LoVo (cell line): Measurements from ENCODE around the gene ARL4D.
"Not testable (repeated sequence)": the region's sequence is repeated elsewhere in the genome, so short reads cannot be mapped to it uniquely, and the experiment has no call there.

Source experiments
- DNase-seq: peaks from one replicate; pipeline ENCODE4 v3.0.0-alpha.2; 2016; ENCODE audit warnings: low spot score

Gene ARL4D

GRCh38 chr17:43395165-43395564 is 3.6 kb upstream of the ARL4D start:
- DNase-seq = no peak

GRCh38 chr17:43396491-43397060 is 2.2 kb upstream of the ARL4D start:
- no peak for DNase-seq

- no peak for DNase-seq
Observed at GRCh38 chr17:43399839-43400328, 1.1 kb downstream of the ARL4D start.

GRCh38 chr17:43400943-43401717 is 2.3 kb downstream of the ARL4D start:
- no peak for DNase-seq

- DNase-seq = no peak
Observed at GRCh38 chr17:43402078-43402477, 3.3 kb downstream of the ARL4D start.

GRCh38 chr17:43402567-43402966 is 3.8 kb downstream of the ARL4D start:
- no peak for DNase-seq

GRCh38 chr17:43403846-43404245 is 5.1 kb downstream of the ARL4D start:
- DNase-seq = no peak

GRCh38 chr17:43405861-43406260 is 7.1 kb downstream of the ARL4D start:
- DNase-seq = no peak

- no peak for DNase-seq
Observed at GRCh38 chr17:43406676-43407645, 8.2 kb downstream of the ARL4D start.

- no peak for DNase-seq
Observed at GRCh38 chr17:43409131-43409530, 10.3 kb downstream of the ARL4D start.

- DNase-seq = no peak
Observed at GRCh38 chr17:43410557-43411368, 12.0 kb downstream of the ARL4D start.

- no peak for DNase-seq
Observed at GRCh38 chr17:43411369-43411677, 12.5 kb downstream of the ARL4D start.

- no peak for DNase-seq
Observed at GRCh38 chr17:43411749-43412148, 13.0 kb downstream of the ARL4D start.

GRCh38 chr17:43412166-43412565 is 13.4 kb downstream of the ARL4D start:
- DNase-seq = no peak

- no peak for DNase-seq
Observed at GRCh38 chr17:43416998-43417890, 18.5 kb downstream of the ARL4D start.

- DNase-seq = no peak
Observed at GRCh38 chr17:43418441-43419374, 19.9 kb downstream of the ARL4D start.

- DNase-seq = not testable (repeated sequence)
Observed at GRCh38 chr17:43419375-43419882, 20.6 kb downstream of the ARL4D start.

GRCh38 chr17:43423777-43424455 is 25.1 kb downstream of the ARL4D start:
- DNase-seq = no peak
